HuH-7 (cell line): Measurements from ENCODE around the gene ANGPTL2.

ENCODE experiments used
- DNase-seq: peaks from one replicate; pipeline ENCODE4 v3.0.0; 2011; ENCODE audit warnings: low spot score

ANGPTL2 gene

GRCh38 chr9:127076860-127077643 lies 45.4 kb downstream of the ANGPTL2 start:
- no peak for DNase-seq

- no peak for DNase-seq
Measured at GRCh38 chr9:127075624-127076372, 46.6 kb downstream of the ANGPTL2 start.

GRCh38 chr9:127074561-127075548 lies 47.6 kb downstream of the ANGPTL2 start:
- no peak for DNase-seq

GRCh38 chr9:127067603-127068220 lies 54.7 kb downstream of the ANGPTL2 start:
- DNase-seq, result no peak

GRCh38 chr9:127066851-127067136 lies 55.6 kb downstream of the ANGPTL2 start:
- no peak for DNase-seq

GRCh38 chr9:127066060-127066850 lies 56.2 kb downstream of the ANGPTL2 start:
- DNase-seq, result no peak

- no peak for DNase-seq
Measured at GRCh38 chr9:127065592-127065991, 56.8 kb downstream of the ANGPTL2 start.

GRCh38 chr9:127064335-127064734 lies 58.1 kb downstream of the ANGPTL2 start:
- DNase-seq, result no peak

- no peak for DNase-seq
Measured at GRCh38 chr9:127061411-127061810, 61.0 kb downstream of the ANGPTL2 start.

- no peak for DNase-seq
Measured at GRCh38 chr9:127059765-127060361, 62.6 kb downstream of the ANGPTL2 start.

GRCh38 chr9:127059030-127059429 lies 63.4 kb downstream of the ANGPTL2 start:
- no peak for DNase-seq

GRCh38 chr9:127058645-127059021 lies 63.8 kb downstream of the ANGPTL2 start:
- DNase-seq, result no peak

GRCh38 chr9:127058011-127058644 lies 64.3 kb downstream of the ANGPTL2 start:
- DNase-seq, result no peak

- no peak for DNase-seq
Measured at GRCh38 chr9:127056446-127056845, 66.0 kb downstream of the ANGPTL2 start.

GRCh38 chr9:127055745-127056402 lies 66.6 kb downstream of the ANGPTL2 start:
- no peak for DNase-seq

GRCh38 chr9:127053960-127054359 lies 68.5 kb downstream of the ANGPTL2 start:
- DNase-seq, result no peak

GRCh38 chr9:127053057-127053821 lies 69.2 kb downstream of the ANGPTL2 start:
- DNase-seq, result no peak

- DNase-seq, result no peak
Measured at GRCh38 chr9:127051881-127052595, 70.4 kb downstream of the ANGPTL2 start.
